ENCODE data around the gene FKBP1A. TPM values are rescaled to one million over a fixed set of nuclear protein-coding genes. Genes with fewer than 3 reads are reported as not detected.

Gene FKBP1A
- total RNA-seq, 1 donor from 2014 or later = 952 TPM

DNA sequence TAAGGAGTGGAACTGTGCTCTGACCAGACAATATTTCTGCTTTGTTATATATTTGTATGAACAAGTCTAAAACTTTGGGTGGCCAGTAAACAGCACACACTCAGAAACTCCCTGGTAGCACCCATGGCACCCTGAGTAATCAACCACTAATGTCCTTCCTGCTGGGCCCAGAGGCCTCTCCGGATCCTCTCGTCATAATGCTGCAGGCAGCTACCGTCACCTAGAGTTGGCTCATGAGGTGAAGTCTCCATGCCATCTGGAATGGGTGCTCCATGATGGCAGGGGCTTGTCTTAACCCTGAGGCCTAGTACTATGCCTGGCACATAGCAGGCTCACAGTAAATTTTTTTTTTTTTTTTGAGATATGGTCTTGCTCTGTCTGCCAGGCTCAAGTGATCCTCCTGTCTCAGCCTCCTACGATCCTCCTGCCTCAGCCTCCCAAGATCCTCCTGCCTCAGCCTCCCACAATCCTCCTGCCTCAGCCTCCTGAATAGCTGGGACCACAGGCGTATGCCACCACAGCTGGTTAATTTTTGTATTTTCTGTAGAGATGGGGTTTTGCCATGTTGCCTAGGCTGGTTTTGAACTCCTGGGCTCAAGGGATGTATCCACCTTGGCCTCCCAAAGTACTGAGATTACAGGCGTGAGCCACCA lies 60.9 kb downstream of the FKBP1A start:
- DNase-seq (ENCODE audit: low spot score) = no peak
- H3K9me3 Mint-ChIP-seq (ENCODE audit: unreplicated experiment) = no peaks in the 10 kb centered on the region
- peaks cover 6% of the 10 kb centered on the region for H3K27me3 Mint-ChIP-seq (ENCODE audit: unreplicated experiment)
- H3K4me1 Mint-ChIP-seq (ENCODE audit: unreplicated experiment) = peaks cover 40% of the 10 kb centered on the region
- no peak overlapping the region for H3K4me3 Mint-ChIP-seq (ENCODE audit: unreplicated experiment)
- H3K27ac Mint-ChIP-seq (ENCODE audit: unreplicated experiment) = peak overlapping the region; percentile 18
- peaks cover 4% of the 10 kb centered on the region for H3K36me3 Mint-ChIP-seq (ENCODE audit: low read depth, unreplicated experiment)
- TF ChIP-seq, protein P1, sequence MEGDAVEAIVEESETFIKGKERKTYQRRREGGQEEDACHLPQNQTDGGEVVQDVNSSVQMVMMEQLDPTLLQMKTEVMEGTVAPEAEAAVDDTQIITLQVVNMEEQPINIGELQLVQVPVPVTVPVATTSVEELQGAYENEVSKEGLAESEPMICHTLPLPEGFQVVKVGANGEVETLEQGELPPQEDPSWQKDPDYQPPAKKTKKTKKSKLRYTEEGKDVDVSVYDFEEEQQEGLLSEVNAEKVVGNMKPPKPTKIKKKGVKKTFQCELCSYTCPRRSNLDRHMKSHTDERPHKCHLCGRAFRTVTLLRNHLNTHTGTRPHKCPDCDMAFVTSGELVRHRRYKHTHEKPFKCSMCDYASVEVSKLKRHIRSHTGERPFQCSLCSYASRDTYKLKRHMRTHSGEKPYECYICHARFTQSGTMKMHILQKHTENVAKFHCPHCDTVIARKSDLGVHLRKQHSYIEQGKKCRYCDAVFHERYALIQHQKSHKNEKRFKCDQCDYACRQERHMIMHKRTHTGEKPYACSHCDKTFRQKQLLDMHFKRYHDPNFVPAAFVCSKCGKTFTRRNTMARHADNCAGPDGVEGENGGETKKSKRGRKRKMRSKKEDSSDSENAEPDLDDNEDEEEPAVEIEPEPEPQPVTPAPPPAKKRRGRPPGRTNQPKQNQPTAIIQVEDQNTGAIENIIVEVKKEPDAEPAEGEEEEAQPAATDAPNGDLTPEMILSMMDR (IDR thresholded peaks at IDR 0.05; ENCODE audit: unreplicated experiment) = no peak

- Mint-ChIP-seq H3K36me3 (ENCODE audit: low read depth, unreplicated experiment) (peaks cover 4% of the 10 kb centered on the region), H3K27ac (ENCODE audit: unreplicated experiment) (no peak overlapping the region)
Observed at GRCh38 chr20:1331101-1331500, 61.8 kb downstream of the FKBP1A start.

DNA sequence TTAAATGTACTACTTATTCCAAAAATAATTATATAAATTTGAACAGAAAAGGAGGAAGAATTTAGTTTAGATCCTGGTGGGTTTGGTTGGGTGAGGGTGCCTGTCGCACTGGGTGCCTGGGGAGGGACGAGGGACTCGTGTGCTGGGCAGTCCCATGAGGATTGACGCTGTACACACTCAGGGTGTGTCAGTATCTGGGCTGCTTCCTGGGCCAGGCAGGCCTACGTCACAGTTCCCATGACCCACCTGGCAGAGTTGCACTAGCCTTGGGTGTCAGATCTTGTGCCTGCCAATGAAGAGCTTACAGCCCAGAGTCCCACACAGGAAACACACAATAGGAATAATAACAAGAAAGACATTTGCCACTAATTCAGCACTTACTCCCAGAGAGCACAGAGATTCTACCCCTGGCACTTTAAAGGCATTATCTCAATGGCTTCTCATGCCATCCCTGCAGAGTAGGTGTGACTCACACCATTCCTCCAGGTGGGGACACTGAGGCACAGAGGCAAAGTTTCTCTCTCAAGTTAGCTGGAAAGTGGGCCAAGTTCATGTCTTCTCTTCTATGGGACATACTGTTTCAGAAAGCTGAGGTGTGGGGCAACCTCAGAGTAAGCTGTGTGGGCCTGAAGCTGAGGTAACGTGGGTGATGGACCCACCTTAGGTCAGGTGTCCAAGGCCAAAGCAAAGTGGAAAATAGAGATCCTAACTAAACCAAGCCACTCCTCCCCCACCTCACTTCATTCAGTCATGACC lies 62.6 kb downstream of the FKBP1A start:
- Mint-ChIP-seq H3K4me3 (ENCODE audit: unreplicated experiment) (no peak overlapping the region), H3K27ac (ENCODE audit: unreplicated experiment) (peak overlapping the region; percentile 57), H3K4me1 (ENCODE audit: unreplicated experiment) (peaks cover 29% of the 10 kb centered on the region), H3K27me3 (ENCODE audit: unreplicated experiment) (peaks cover 4% of the 10 kb centered on the region), H3K9me3 (ENCODE audit: unreplicated experiment) (no peaks in the 10 kb centered on the region), H3K36me3 (ENCODE audit: low read depth, unreplicated experiment) (peaks cover 4% of the 10 kb centered on the region)
- no peak for DNase-seq (ENCODE audit: low spot score)
- TF ChIP-seq, protein P1 (IDR thresholded peaks at IDR 0.05; ENCODE audit: unreplicated experiment) = no peak

More at GRCh38 chr20:1331101-1331500, 61.8 kb downstream of the FKBP1A start:
- Mint-ChIP-seq H3K9me3 (ENCODE audit: unreplicated experiment) (no peaks in the 10 kb centered on the region), H3K4me3 (ENCODE audit: unreplicated experiment) (no peak overlapping the region), H3K27me3 (ENCODE audit: unreplicated experiment) (peaks cover 6% of the 10 kb centered on the region), H3K4me1 (ENCODE audit: unreplicated experiment) (peaks cover 33% of the 10 kb centered on the region)
- no peak for DNase-seq (ENCODE audit: low spot score)
- TF ChIP-seq, protein P1 (IDR thresholded peaks at IDR 0.05; ENCODE audit: unreplicated experiment) = no peak

DNA sequence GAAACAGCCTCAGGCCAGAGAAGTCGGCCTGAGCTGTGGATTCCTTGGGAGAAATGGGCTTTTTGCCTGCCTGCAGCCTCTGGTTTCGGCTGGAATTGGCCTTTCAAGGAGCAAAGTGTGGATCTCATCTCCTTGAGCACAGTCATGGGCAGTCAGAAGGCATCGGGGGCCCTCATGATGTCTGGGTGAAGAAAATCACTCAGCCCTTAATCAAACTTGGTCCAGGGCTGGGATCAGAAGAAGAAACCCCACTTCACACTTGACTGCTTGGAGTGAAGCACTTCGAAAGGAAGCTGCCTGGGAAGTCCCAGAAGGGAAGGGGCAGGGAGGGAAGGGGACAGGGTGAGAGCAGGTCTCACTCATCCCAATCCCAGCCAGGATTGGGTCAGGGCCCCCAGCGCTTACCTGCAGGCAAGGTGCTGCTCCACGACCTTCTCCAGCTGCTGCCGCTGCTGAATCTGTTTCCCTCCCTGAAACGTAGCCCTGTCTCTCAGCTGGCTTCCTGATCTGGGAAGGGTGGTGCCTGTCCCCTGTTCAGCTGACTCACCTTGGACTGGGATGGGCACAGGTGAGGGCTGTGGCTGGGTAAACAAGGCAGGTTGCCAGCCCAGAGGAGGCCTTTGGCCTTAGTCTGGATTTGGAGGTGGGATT lies 64.0 kb downstream of the FKBP1A start, which contains the start of gene SDCBP2:
Gene SDCBP2, minus strand, starts transcription at position 460 of the 651 bp plus-strand sequence. CDS start 8,723 bp downstream, outside the sequence.
- Mint-ChIP-seq H3K4me1 (ENCODE audit: unreplicated experiment) (peaks cover 28% of the 10 kb centered on the region), H3K4me3 (ENCODE audit: unreplicated experiment) (no peak within 1 kb of the TSS), H3K27ac (ENCODE audit: unreplicated experiment) (peak within 1 kb of the TSS; percentile 15), H3K36me3 (ENCODE audit: low read depth, unreplicated experiment) (peaks cover 4% of the 10 kb centered on the region), H3K27me3 (ENCODE audit: unreplicated experiment) (peaks cover 7% of the 10 kb centered on the region), H3K9me3 (ENCODE audit: unreplicated experiment) (no peaks in the 10 kb centered on the region)
- TF ChIP-seq, protein P1 (IDR thresholded peaks at IDR 0.05; ENCODE audit: unreplicated experiment) = no peak
- DNase-seq (ENCODE audit: low spot score) = no peak
